K562 (cell line): Measurements from ENCODE around the gene DELE1. TPM values are rescaled to one million over a fixed set of nuclear protein-coding genes. Genes with fewer than 3 reads are reported as not detected.

Experiments
- ATAC-seq: fragments of 200-7000 bp; cut with Tn5 transposase; 3 replicates; pipeline ENCODE4 v1.9.1; 2020; ENCODE audit warnings: moderate library complexity
- BruUV-seq: library from RNA; stranded (reverse); fragments of 400-500 nt; replicated peaks from 2 replicates; lab custom pipeline; 2021; lab: Mats Ljungman, UMichigan
- CTCF ChIA-PET: fragments of 300-600 bp; formaldehyde crosslinking; extraction: SDS; loops from one replicate; lab custom pipeline; 2021; ENCODE audit warnings: low intra/inter-chr PET ratio; lab: Yijun Ruan, JAX
- POLR2A ChIA-PET: fragments of 300-600, 350-650 bp; sonication (Branson Sonifier 250); formaldehyde crosslinking; extraction: SDS; loops from one replicate; lab custom pipeline; 2021; ENCODE audit warnings: antibody characterized with exemption, inconsistent platforms; lab: Yijun Ruan, JAX
- DNase-seq, 4 experiments: peaks; one replicate each; pipeline versions ENCODE4 v3.0.0 to v3.0.0-alpha.2; 2011 to 2018; ENCODE audit warnings: low spot score in 3 of 4, mixed read lengths in 3 of 4; ENCODE audit errors: extremely low read depth in 1 of 4
- FAIRE-seq: peaks from 2 replicates; lab custom pipeline; 2011; peaks lifted over from hg19 to GRCh38; lab: Jason Lieb, UNC
- H2AFZ ChIP-seq: 2 replicates; pipeline ENCODE4 v1.6.0; 2011; ENCODE audit warnings: low read depth, low read length, control low read depth, inconsistent platforms
- H3K27ac ChIP-seq: fragments of 200-600 bp; 3 replicates; pipeline ENCODE4 v1.8.0; 2011; ENCODE audit warnings: low read depth, mild to moderate bottlenecking, control low read depth, inconsistent platforms, low read length, moderate library complexity, mixed read lengths; ENCODE audit errors: extremely low read depth
- H3K27me3 ChIP-seq, 2 experiments: fragments of 300-600 bp in 1 of 2; 2 replicates in 1 of 2; 3 replicates in 1 of 2; pipeline versions ENCODE4 v1.6.0 to v1.8.0; 2011; ENCODE audit warnings: inconsistent platforms in 2 of 2, low read length in 2 of 2, mild to moderate bottlenecking in 1 of 2, mixed read lengths in 1 of 2, moderate library complexity in 1 of 2; ENCODE audit not compliant: control insufficient read depth in 2 of 2, insufficient read depth in 2 of 2
- H3K36me3 ChIP-seq: fragments of 300-600 bp; 3 replicates; pipeline ENCODE4 v1.8.0; 2011; ENCODE audit warnings: mild to moderate bottlenecking, low read length, inconsistent platforms; ENCODE audit not compliant: control insufficient read depth, insufficient read depth
- H3K4me1 ChIP-seq, 2 experiments: fragments of 200-600 bp in 1 of 2; replicated peaks in 1 of 2; 2 replicates in 1 of 2; 3 replicates in 1 of 2; pipeline versions ENCODE4 v1.5.1 to v1.8.0; 2011; ENCODE audit warnings: inconsistent platforms in 2 of 2, low read length in 2 of 2, mild to moderate bottlenecking in 1 of 2, mixed read lengths in 1 of 2, moderate library complexity in 1 of 2; ENCODE audit not compliant: control insufficient read depth in 2 of 2, insufficient read depth in 2 of 2
- H3K4me2 ChIP-seq: 2 replicates; pipeline ENCODE4 v1.6.1; 2011; ENCODE audit warnings: low read length, control low read depth, inconsistent platforms, mixed read lengths; ENCODE audit not compliant: insufficient read depth
- H3K4me3 ChIP-seq: fragments of 200-600 bp; sonication (generic), shearing (Covaris generic); 2 replicates; pipeline ENCODE4 v1.5.1; 2016; ENCODE audit warnings: control low read depth, inconsistent platforms
- H3K79me2 ChIP-seq: fragments of 200-600 bp; 3 replicates; pipeline ENCODE4 v1.8.0; 2011; ENCODE audit warnings: low read length, inconsistent platforms; ENCODE audit not compliant: control insufficient read depth, insufficient read depth
- H3K9ac ChIP-seq, 2 experiments: 2 replicates each; pipeline versions ENCODE4 v1.6.0 to v1.6.1; 2011; ENCODE audit warnings: low read depth in 2 of 2, low read length in 2 of 2, control low read depth in 1 of 2, inconsistent platforms in 1 of 2, mild to moderate bottlenecking in 1 of 2, mixed read lengths in 1 of 2; ENCODE audit not compliant: insufficient read depth in 1 of 2
- H3K9me1 ChIP-seq: one replicate; pipeline ENCODE4 v1.6.0; 2011; ENCODE audit warnings: inconsistent platforms, mild to moderate bottlenecking, low read length, moderate library complexity; ENCODE audit not compliant: control insufficient read depth, insufficient read depth
- H3K9me3 ChIP-seq: replicated peaks from 2 replicates; pipeline ENCODE4 v1.5.1; 2011; ENCODE audit warnings: low read depth, low read length, inconsistent platforms; ENCODE audit not compliant: control insufficient read depth, insufficient read depth
- H4K20me1 ChIP-seq: replicated peaks from 2 replicates; pipeline ENCODE4 v1.6.1; 2011; ENCODE audit warnings: low read length, inconsistent platforms, mixed read lengths; ENCODE audit not compliant: control insufficient read depth, insufficient read depth
- CEBPB ChIP-seq: fragments of 450-650 bp; IDR thresholded peaks from 2 replicates; pipeline ENCODE4 v1.6.1; 2016; ENCODE audit warnings: missing genetic modification characterization, missing compliant biosample characterization
- HINFP ChIP-seq: fragments of 450-650 bp; conservative IDR thresholded peaks from 2 replicates; pipeline ENCODE4 v1.6.1; 2016; ENCODE audit warnings: missing genetic modification characterization, low read depth, mild to moderate bottlenecking, control low read depth, missing compliant biosample characterization
- MAFG ChIP-seq: fragments of 450-650 bp; conservative IDR thresholded peaks from 2 replicates; pipeline ENCODE4 v1.6.1; 2016; ENCODE audit warnings: missing genetic modification characterization, missing compliant biosample characterization
- MLLT1 ChIP-seq, 2 experiments: fragments of 450-650 bp; IDR thresholded peaks; 2 replicates each; pipeline ENCODE4 v1.6.1; 2016
- NR3C1 ChIP-seq: sonication (generic); formaldehyde crosslinking; IDR thresholded peaks from 2 replicates; pipeline ENCODE4 v1.8.1; 2022; ENCODE audit warnings: missing genetic modification reagents
- POLR2A ChIP-seq: fragments of 450-650 bp; conservative IDR thresholded peaks from 2 replicates; pipeline ENCODE4 v1.6.1; 2016
- POLR2AphosphoS5 ChIP-seq: IDR thresholded peaks from 2 replicates; pipeline ENCODE4 v1.6.1; 2011; ENCODE audit warnings: mild to moderate bottlenecking, low read depth, low read length, moderate library complexity; ENCODE audit not compliant: control insufficient read depth, insufficient read depth
- RBM25 ChIP-seq: fragments of 200-400 bp; formaldehyde crosslinking; IDR thresholded peaks from 2 replicates; pipeline ENCODE4 v1.6.1; 2018; ENCODE audit warnings: low read length, low read depth, moderate library complexity; ENCODE audit not compliant: severe bottlenecking
- SMAD3 ChIP-seq: fragments of 450-650 bp; formaldehyde crosslinking; conservative IDR thresholded peaks from 2 replicates; pipeline ENCODE4 v1.4.0; 2020; ENCODE audit warnings: mild to moderate bottlenecking
- SNAPC5 ChIP-seq: fragments of 250-450 bp; sonication (Bioruptor Pico); IDR thresholded peaks from 2 replicates; pipeline ENCODE4 v1.8.0; 2021; ENCODE audit warnings: moderate library complexity, mild to moderate bottlenecking, inconsistent platforms
- STAT5B ChIP-seq: fragments of 250-450 bp; sonication (Bioruptor Pico); IDR thresholded peaks from 2 replicates; pipeline ENCODE4 v1.8.0; 2021; ENCODE audit warnings: mild to moderate bottlenecking, inconsistent platforms
- ZBTB9 ChIP-seq: fragments of 450-650 bp; formaldehyde crosslinking; IDR thresholded peaks from 2 replicates; pipeline ENCODE4 v1.4.0; 2020; ENCODE audit warnings: mild to moderate bottlenecking, moderate library complexity
- ZNF165 ChIP-seq: fragments of 250-450 bp; sonication (Bioruptor Pico); IDR thresholded peaks from 2 replicates; pipeline ENCODE4 v1.4.0; 2020; ENCODE audit warnings: borderline replicate concordance
- ZNF644 ChIP-seq: fragments of 200-800 bp; sonication (Bioruptor generic); IDR thresholded peaks from 2 replicates; pipeline ENCODE4 v1.6.1; 2016; ENCODE audit warnings: low read depth, missing genetic modification characterization, missing compliant biosample characterization
- WGBS: fragments of 100-300 bp; shearing (Covaris generic); methylation state at CpG from one replicate; pipeline ENCODE4 v1.1.6; 2016; ENCODE audit warnings: low coverage, mixed read lengths; ENCODE audit not compliant: insufficient coverage; ENCODE audit errors: missing lambda C conversion rate; 5-methylcytosine and 5-hydroxymethylcytosine counted together
- in situ Hi-C: fragments of 300-500 bp; cut with MboI; formaldehyde crosslinking; loops from 4 replicates; pipeline ENCODE4 v1.15.0; 2018; ENCODE audit warnings: inconsistent platforms, mixed read lengths
- intact Hi-C: fragments of 100-400 bp; cut with micrococcal nuclease; formaldehyde crosslinking; loops from 2 replicates; pipeline ENCODE4 v1.14.2; 2022
- polyA plus RNA-seq, 8 experiments: library from polyadenylated mRNA; depleted of rRNA in 4 of 8; stranded (reverse) in 5 of 8; unstranded in 3 of 8; fragments of >200 nt; fragmentation: Nextera tagmentation in 2 of 8; fragmentation: Illumina TruSeq in 1 of 8; extraction: Ambion mirVana in 2 of 8; extraction: Trizol in 1 of 8; gene quantifications; 2 replicates each; pipeline versions ENCODE4 v1.2.1 to v1.2.3, GENCODE V29; 2011 to 2014; ENCODE audit warnings: inconsistent platforms in 1 of 8, missing spikeins in 1 of 8
- total RNA-seq, 7 experiments: library from RNA; depleted of rRNA in 6 of 7; stranded (reverse); fragments of >200 nt in 6 of 7; fragmentation: Illumina TruSeq in 2 of 7; extraction: Trizol in 2 of 7; gene quantifications; 2 replicates each; pipeline versions ENCODE4 v1.2.1 to v1.2.3, GENCODE V29; 2011 to 2021; ENCODE audit warnings: low replicate concordance in 1 of 7

Gene DELE1
- total and polyA plus RNA-seq, 9 of the 15 experiments (the other 6 are each of a cell fraction or from before 2014, with no cell fraction given), result 16.6 to 74.4 (median 49.8) TPM

- DNase-seq, result peak; percentile 78 to 86 (median 82)
- no peaks in the 10 kb centered on the region for H3K36me3 ChIP-seq
- peak overlapping the region; percentile 47 for H3K4me2 ChIP-seq
- in situ Hi-C loops (no loop called here), intact Hi-C loops (no loop called here)
- ChIA-PET POLR2A (interaction anchor here (0.7 to 2.2 kb wide), 5 partner anchors 13 to 227 kb away, joined by 3 to 7 read pairs (median 3); no protein-coding TSS in a partner anchor), CTCF (no interaction called here)
- H4K20me1 ChIP-seq, result no peaks in the 10 kb centered on the region
- H3K9ac ChIP-seq, result peak overlapping the region; percentile 5 to 42; a peak in 3 of 4 replicates
- H3K9me1 ChIP-seq, result peaks cover 4% of the 10 kb centered on the region
- H3K27me3 ChIP-seq, result no peaks in the 10 kb centered on the region
- peaks cover 15% of the 10 kb centered on the region for H3K79me2 ChIP-seq
- H3K27ac ChIP-seq, result peak overlapping the region; percentile 71
- peaks cover 21 to 25% of the 10 kb centered on the region in 2 experiments; a peak in 4 of 5 replicates for H3K4me1 ChIP-seq
- FAIRE-seq, result peak; percentile 98
- peak overlapping the region; percentile 94 for H2AFZ ChIP-seq
- no TSS peak for BruUV-seq
- ATAC-seq, result peak; percentile 48
- no peaks in the 10 kb centered on the region for H3K9me3 ChIP-seq
- H3K4me3 ChIP-seq, result no peak overlapping the region
- WGBS, result 34% methylated on average over 8 of the region's 8 CpGs
- TF ChIP-seq STAT5B, result no peak
- 0 out of 4 replicates have a peak, but pooled peaks of 1 of the 2 experiments have one; percentile 23 for TF ChIP-seq MLLT1 (IDR thresholded peaks at IDR 0.05)
- TF ChIP-seq ZBTB9 (CRISPR knock-in tag), result 0 out of 2 replicates have a peak, but pooled peaks have one; percentile 54
- TF ChIP-seq MAFG (tag), result peak; percentile 98
- TF ChIP-seq POLR2AphosphoS5, result no peak
- no peak for TF ChIP-seq NR3C1 (CRISPR knock-in tag)
- TF ChIP-seq CEBPB, result no peak
- TF ChIP-seq HINFP (tag), result no peak
- no peak for TF ChIP-seq ZNF165
- peak; percentile 13 for TF ChIP-seq RBM25
- TF ChIP-seq SMAD3 (CRISPR knock-in tag), result no peak
- peak; percentile 46; the same call in 1 of the 2 replicates for TF ChIP-seq POLR2A
- TF ChIP-seq SNAPC5 (CRISPR knock-in tag), result no peak
- no peak; the same call in 1 of the 2 replicates for TF ChIP-seq ZNF644 (tag)
Measured at GRCh38 chr5:141919218-141920119, 4.2 kb upstream of the DELE1 start.
